ENCODE results near the gene JAKMIP2.

JAKMIP2 gene

DNA sequence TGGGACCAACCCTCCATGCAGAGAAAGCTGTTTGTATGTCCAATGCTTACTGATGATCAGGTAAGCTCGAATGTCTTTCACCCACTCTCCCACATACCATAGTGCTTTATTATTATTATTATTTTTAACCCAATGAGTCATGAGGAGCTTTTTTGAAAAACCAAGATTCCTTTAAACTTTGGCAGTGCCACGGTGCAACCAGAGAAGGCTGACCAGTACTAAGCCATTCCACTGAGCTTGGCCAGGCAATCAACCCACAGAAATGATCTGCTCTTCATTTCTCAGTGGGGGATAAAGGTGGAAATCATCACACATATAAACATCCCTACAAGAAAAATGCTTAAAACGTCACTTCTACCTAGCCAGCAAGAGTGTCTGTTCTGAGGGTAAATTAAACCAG is 35.5 kb downstream of the JAKMIP2 start:
- no peak overlapping the region for H3K27ac ChIP-seq (ENCODE audit: low read depth, low read length, severe bottlenecking)
- WGBS, 2 experiments (ENCODE audit: insufficient coverage in 2 of 2): 100% methylated on average over 1 of the region's 3 CpGs
- no peak overlapping the region for H3K4me3 ChIP-seq (ENCODE audit: extremely low read depth, insufficient read depth, low read length, poor library complexity, severe bottlenecking)
- no peaks in the 10 kb centered on the region for H3K9me3 ChIP-seq (ENCODE audit: control insufficient read depth, low read length)
- no peaks in the 10 kb centered on the region for H3K36me3 ChIP-seq (ENCODE audit: control insufficient read depth, insufficient read depth, low read length)
- no peaks in the 10 kb centered on the region for H3K4me1 ChIP-seq (ENCODE audit: control insufficient read depth, insufficient read depth, low read length, poor library complexity, severe bottlenecking)

DNA sequence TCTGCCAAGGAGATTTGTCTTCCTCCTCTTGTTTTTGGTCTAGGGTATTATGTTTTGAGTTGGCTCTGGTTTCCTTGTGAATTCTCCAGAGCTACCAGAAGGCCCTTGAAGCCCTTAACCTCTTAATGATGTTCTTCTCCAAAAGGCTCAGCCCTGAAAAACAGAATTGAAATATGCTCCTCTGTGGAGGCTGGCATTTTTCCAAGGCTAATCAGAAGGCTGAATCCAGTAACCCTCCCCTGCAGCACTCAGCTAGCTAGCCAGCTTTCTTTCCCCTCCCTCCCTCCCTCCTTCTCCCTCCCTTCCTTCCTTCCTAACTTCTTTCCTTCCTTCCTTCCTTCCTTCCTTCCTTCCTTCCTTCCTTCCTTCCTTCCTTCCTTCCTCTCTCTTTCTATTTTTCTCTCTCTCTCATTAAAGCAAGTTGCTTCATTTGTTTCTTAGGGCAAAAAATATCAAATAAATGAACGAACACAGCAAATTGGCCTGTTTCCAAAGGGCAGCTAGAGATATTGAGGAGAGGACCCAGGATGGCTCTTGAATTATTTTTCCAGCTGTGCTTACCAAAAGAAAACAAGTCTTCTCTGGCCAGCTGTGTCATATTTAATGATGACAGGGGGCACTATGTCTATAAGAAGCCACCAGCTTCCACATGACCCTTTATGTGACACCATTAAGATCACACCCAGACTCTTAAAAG is 38.7 kb downstream of the JAKMIP2 start:
- WGBS, 2 experiments (ENCODE audit: insufficient coverage in 2 of 2): no CpG with 5 or more reads among the region's 1 CpG
- no peak overlapping the region for H3K4me3 ChIP-seq (ENCODE audit: extremely low read depth, insufficient read depth, low read length, poor library complexity, severe bottlenecking)
- no peaks in the 10 kb centered on the region for H3K4me1 ChIP-seq (ENCODE audit: control insufficient read depth, insufficient read depth, low read length, poor library complexity, severe bottlenecking)
- H3K36me3 ChIP-seq (ENCODE audit: control insufficient read depth, insufficient read depth, low read length): no peaks in the 10 kb centered on the region
- no peaks in the 10 kb centered on the region for H3K9me3 ChIP-seq (ENCODE audit: control insufficient read depth, low read length)
- no peak overlapping the region for H3K27ac ChIP-seq (ENCODE audit: low read depth, low read length, severe bottlenecking)

DNA sequence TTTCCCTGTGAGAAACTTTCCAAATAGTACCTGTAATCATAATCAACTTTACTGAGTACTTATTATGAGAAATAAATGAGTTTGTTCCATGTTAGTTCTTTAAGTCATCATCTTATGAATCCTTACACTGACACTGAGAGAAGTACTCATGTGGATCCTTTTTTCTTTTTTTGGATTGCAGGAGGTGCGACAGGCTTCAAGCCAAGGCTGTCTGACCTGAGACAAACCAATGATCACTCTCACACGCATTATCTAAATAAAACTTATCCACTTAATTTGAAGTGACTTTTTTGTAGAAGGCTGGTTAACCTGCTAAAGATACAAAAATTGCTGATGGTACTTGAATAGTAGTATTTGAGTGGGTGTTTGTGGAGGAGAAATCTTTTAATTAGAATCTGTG is 39.5 kb downstream of the JAKMIP2 start:
- Histone ChIP-seq H3K9me3 (ENCODE audit: control insufficient read depth, low read length) (no peaks in the 10 kb centered on the region), H3K27ac (ENCODE audit: low read depth, low read length, severe bottlenecking) (no peak overlapping the region), H3K36me3 (ENCODE audit: control insufficient read depth, insufficient read depth, low read length) (no peaks in the 10 kb centered on the region), H3K4me1 (ENCODE audit: control insufficient read depth, insufficient read depth, low read length, poor library complexity, severe bottlenecking) (no peaks in the 10 kb centered on the region), H3K4me3 (ENCODE audit: extremely low read depth, insufficient read depth, low read length, poor library complexity, severe bottlenecking) (no peak overlapping the region)
- WGBS, 2 experiments (ENCODE audit: insufficient coverage in 2 of 2): no CpG with 5 or more reads among the region's 2 CpGs

DNA sequence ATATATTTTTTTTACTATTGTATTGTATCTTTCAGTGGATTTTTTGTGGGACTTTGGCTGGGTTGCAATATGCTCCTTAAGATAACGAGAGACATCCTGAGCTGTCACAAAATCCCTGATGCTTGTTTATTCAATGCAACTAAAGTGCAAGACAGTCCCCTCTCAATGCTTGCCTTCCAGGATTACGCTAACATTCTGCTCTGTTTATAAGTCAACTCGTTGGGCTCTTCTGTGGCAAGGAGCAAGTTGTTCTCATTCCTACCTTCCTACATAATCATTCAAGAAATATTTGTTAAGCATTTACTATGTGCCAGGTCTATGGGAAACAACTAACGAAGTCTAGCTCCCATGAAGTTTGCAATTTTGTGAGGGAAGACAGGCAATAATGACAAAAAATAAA is 40.4 kb downstream of the JAKMIP2 start:
- Histone ChIP-seq H3K4me3 (ENCODE audit: extremely low read depth, insufficient read depth, low read length, poor library complexity, severe bottlenecking) (no peak overlapping the region), H3K4me1 (ENCODE audit: control insufficient read depth, insufficient read depth, low read length, poor library complexity, severe bottlenecking) (no peaks in the 10 kb centered on the region), H3K27ac (ENCODE audit: low read depth, low read length, severe bottlenecking) (no peak overlapping the region), H3K36me3 (ENCODE audit: control insufficient read depth, insufficient read depth, low read length) (no peaks in the 10 kb centered on the region), H3K9me3 (ENCODE audit: control insufficient read depth, low read length) (no peaks in the 10 kb centered on the region)
- WGBS, 2 experiments (ENCODE audit: insufficient coverage in 2 of 2): 94 to 95% methylated on average over 3 to 4 of the region's 4 CpGs

DNA sequence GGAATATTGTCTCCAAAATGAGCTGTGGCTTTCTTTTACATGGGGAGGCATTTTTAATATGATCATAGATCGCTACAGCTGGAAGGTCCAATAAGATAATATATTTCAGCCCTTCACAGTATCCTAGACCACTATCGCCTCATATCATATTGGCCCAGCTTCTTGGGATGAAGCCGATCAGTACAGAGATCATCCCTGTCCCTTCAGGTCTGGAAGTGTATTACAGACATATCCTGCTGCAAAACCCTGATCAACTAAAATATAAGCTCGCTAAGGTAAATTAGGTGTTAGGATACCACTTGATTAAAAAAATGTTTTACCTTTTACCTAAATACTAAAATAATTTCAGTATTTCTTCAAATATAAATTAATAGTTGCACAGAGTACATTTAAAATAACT is 41.7 kb downstream of the JAKMIP2 start:
- Histone ChIP-seq H3K27ac (ENCODE audit: low read depth, low read length, severe bottlenecking) (no peak overlapping the region), H3K36me3 (ENCODE audit: control insufficient read depth, insufficient read depth, low read length) (no peaks in the 10 kb centered on the region), H3K9me3 (ENCODE audit: control insufficient read depth, low read length) (no peaks in the 10 kb centered on the region), H3K4me3 (ENCODE audit: extremely low read depth, insufficient read depth, low read length, poor library complexity, severe bottlenecking) (no peak overlapping the region), H3K4me1 (ENCODE audit: control insufficient read depth, insufficient read depth, low read length, poor library complexity, severe bottlenecking) (no peaks in the 10 kb centered on the region)
- WGBS, 2 experiments (ENCODE audit: insufficient coverage in 2 of 2): 90 to 100% methylated on average over 2 of the region's 4 CpGs

DNA sequence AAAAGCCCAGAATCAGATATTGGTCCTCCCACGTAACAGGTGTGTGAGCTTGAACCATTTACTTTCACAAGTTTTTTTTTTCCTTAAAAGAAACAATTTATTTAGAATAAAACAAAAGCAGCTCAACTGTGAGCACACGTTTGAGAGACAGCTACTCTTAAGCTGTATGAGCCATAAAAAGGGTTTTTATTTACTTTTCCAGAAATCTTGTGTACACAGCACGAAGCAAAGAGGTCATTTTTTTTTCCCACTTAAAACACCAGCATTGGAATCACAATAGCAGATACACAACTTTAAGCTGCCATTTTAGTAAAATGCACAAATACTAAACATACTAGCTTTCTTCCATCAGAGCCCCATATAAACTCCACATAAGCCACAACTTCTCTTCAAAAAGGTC is 44.6 kb downstream of the JAKMIP2 start:
- WGBS, 2 experiments (ENCODE audit: insufficient coverage in 2 of 2): 100% methylated on average over 2 of the region's 3 CpGs; no CpG with 5 or more reads in 1 of the 2 experiments
- Histone ChIP-seq H3K4me3 (ENCODE audit: extremely low read depth, insufficient read depth, low read length, poor library complexity, severe bottlenecking) (no peak overlapping the region), H3K27ac (ENCODE audit: low read depth, low read length, severe bottlenecking) (no peak overlapping the region), H3K4me1 (ENCODE audit: control insufficient read depth, insufficient read depth, low read length, poor library complexity, severe bottlenecking) (no peaks in the 10 kb centered on the region), H3K36me3 (ENCODE audit: control insufficient read depth, insufficient read depth, low read length) (no peaks in the 10 kb centered on the region), H3K9me3 (ENCODE audit: control insufficient read depth, low read length) (no peaks in the 10 kb centered on the region)

DNA sequence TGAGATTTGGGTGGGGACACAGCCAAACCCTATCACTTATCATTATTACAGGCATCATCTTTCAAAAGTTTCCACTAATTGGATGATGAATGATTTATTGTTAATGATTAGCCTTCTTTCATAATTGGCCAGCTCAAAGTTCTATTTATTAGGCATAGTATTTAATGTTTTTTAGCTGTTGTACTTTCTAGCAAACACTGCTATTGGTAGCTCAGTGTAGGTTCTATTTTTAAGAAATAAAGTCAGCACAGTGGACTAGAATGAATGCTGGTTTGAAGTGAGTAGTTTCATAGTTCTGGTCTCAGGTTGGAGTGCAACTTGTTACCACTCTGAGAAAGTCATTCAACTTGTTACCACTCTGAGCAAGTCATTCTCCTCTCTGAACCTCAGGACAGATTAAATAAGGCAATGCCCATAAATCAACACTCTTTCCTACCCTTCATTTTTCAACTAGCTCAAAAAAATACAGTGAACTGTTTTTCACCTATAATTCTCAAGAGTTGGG is 46.9 kb downstream of the JAKMIP2 start:
- no peaks in the 10 kb centered on the region for H3K9me3 ChIP-seq (ENCODE audit: control insufficient read depth, low read length)
- no peak overlapping the region for H3K27ac ChIP-seq (ENCODE audit: low read depth, low read length, severe bottlenecking)
- no peak overlapping the region for H3K4me3 ChIP-seq (ENCODE audit: extremely low read depth, insufficient read depth, low read length, poor library complexity, severe bottlenecking)
- no peaks in the 10 kb centered on the region for H3K36me3 ChIP-seq (ENCODE audit: control insufficient read depth, insufficient read depth, low read length)
- no peaks in the 10 kb centered on the region for H3K4me1 ChIP-seq (ENCODE audit: control insufficient read depth, insufficient read depth, low read length, poor library complexity, severe bottlenecking)

DNA sequence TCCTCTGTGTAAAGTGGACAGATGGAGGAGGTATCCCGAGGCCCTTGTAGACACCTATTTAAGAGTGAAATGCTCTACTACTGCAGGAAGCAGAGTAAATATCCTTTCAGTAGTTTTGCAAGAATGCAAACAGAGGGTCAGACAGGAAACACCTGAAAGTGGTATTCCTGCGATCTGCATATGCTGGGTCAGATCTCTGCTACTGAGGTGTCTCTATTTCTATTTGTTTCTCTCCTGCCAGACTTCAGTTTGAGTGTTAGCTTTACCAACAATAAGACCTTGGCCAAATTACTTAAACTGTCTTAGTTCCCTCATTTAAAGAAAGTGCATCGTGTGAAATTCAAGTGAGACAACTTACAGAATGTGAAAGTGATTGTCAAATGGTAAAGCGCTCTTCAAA is 47.6 kb downstream of the JAKMIP2 start:
- Histone ChIP-seq H3K4me1 (ENCODE audit: control insufficient read depth, insufficient read depth, low read length, poor library complexity, severe bottlenecking) (no peaks in the 10 kb centered on the region), H3K4me3 (ENCODE audit: extremely low read depth, insufficient read depth, low read length, poor library complexity, severe bottlenecking) (no peak overlapping the region), H3K27ac (ENCODE audit: low read depth, low read length, severe bottlenecking) (no peak overlapping the region), H3K36me3 (ENCODE audit: control insufficient read depth, insufficient read depth, low read length) (no peaks in the 10 kb centered on the region), H3K9me3 (ENCODE audit: control insufficient read depth, low read length) (no peaks in the 10 kb centered on the region)
- WGBS, 2 experiments (ENCODE audit: insufficient coverage in 2 of 2): 77 to 85% methylated on average over 2 to 4 of the region's 4 CpGs

DNA sequence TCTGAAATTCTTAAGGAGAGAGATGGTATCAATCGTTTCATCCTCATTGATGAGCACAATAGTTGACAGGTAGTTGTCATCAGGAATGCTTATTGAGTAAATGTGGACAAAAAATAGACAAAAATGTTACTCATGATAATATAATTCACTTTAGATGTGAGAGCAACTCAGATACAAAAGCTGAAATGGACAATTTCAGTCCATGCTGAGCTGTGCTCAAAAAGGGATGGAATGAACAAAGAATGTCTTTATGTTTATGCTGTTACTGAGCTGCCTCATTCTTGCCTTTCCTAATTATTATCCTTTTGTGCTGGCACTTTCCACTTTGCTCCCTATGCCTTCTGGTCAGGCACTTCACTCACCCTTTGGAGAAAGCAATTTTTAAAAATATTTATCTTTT is 49.5 kb downstream of the JAKMIP2 start:
- Histone ChIP-seq H3K27ac (ENCODE audit: low read depth, low read length, severe bottlenecking) (no peak overlapping the region), H3K4me1 (ENCODE audit: control insufficient read depth, insufficient read depth, low read length, poor library complexity, severe bottlenecking) (no peaks in the 10 kb centered on the region), H3K36me3 (ENCODE audit: control insufficient read depth, insufficient read depth, low read length) (no peaks in the 10 kb centered on the region), H3K9me3 (ENCODE audit: control insufficient read depth, low read length) (no peaks in the 10 kb centered on the region), H3K4me3 (ENCODE audit: extremely low read depth, insufficient read depth, low read length, poor library complexity, severe bottlenecking) (no peak overlapping the region)
- no CpG with 5 or more reads among the region's 1 CpG for WGBS, 2 experiments (ENCODE audit: insufficient coverage in 2 of 2)

DNA sequence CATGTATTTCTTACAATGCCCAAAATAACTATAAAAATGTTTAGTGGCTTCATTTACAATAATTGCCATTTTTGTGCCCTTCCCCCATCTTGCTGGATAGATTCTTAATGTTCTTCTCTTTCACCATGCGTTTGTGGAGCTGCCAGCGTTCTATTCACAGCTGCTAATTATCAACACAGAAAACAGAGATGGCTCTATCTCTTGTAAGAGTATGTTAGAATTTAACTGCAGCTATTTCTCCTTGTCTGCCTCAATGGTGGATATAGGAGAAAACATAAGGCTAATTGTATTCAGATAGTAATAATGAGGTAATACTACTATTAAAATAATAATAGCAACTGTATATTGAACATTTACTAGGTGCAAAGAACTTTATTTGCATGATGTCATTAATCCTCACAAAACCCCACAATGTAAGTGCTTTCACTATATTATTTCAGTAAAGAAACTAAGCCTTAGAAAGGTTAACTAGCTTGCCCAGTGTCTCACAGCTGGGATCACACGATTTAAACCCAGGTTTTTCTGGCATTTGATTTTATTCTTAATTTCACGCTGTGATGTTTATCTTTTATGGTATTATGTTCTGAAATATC is 50.1 kb downstream of the JAKMIP2 start:
- Histone ChIP-seq H3K4me1 (ENCODE audit: control insufficient read depth, insufficient read depth, low read length, poor library complexity, severe bottlenecking) (no peaks in the 10 kb centered on the region), H3K27ac (ENCODE audit: low read depth, low read length, severe bottlenecking) (no peak overlapping the region), H3K36me3 (ENCODE audit: control insufficient read depth, insufficient read depth, low read length) (no peaks in the 10 kb centered on the region), H3K4me3 (ENCODE audit: extremely low read depth, insufficient read depth, low read length, poor library complexity, severe bottlenecking) (no peak overlapping the region), H3K9me3 (ENCODE audit: control insufficient read depth, low read length) (no peaks in the 10 kb centered on the region)
- no CpG with 5 or more reads among the region's 4 CpGs for WGBS, 2 experiments (ENCODE audit: insufficient coverage in 2 of 2)

Data from mesodermal cell (in vitro differentiated cells).